ENCODE results near the gene HSPA13.
A peak's percentile ranks its signal among the peaks of the same experiment; 100 is the strongest.
"Not testable (repeated sequence)": the region's sequence is repeated elsewhere in the genome, so short reads cannot be mapped to it uniquely, and the experiment has no call there.

HSPA13 gene

GRCh38 chr21:14382835-14383595 lies at the start of gene HSPA13:
HSPA13 (minus strand) TSS chr21:14383146; CDS start chr21:14383119, 27 bp downstream.
- peak; percentile 96 to 98 for DNase-seq (ENCODE audit: low read depth in 2 of 2)

GRCh38 chr21:14418920-14419319 lies 36.0 kb upstream of the HSPA13 start:
- DNase-seq (ENCODE audit: low read depth in 2 of 2), result no peak

- DNase-seq (ENCODE audit: low read depth in 2 of 2), result no peak
Observed at GRCh38 chr21:14414932-14415508, 32.1 kb upstream of the HSPA13 start.

GRCh38 chr21:14405962-14406361 lies 23.0 kb upstream of the HSPA13 start:
- no peak for DNase-seq (ENCODE audit: low read depth in 2 of 2)

GRCh38 chr21:14405225-14405624 lies 22.3 kb upstream of the HSPA13 start:
- DNase-seq (ENCODE audit: low read depth in 2 of 2), result no peak

- no peak for DNase-seq (ENCODE audit: low read depth in 2 of 2)
Observed at GRCh38 chr21:14403681-14404318, 20.9 kb upstream of the HSPA13 start.

GRCh38 chr21:14401217-14401616 lies 18.3 kb upstream of the HSPA13 start:
- no peak for DNase-seq (ENCODE audit: low read depth in 2 of 2)

GRCh38 chr21:14388282-14388681 lies 5.3 kb upstream of the HSPA13 start:
- DNase-seq (ENCODE audit: low read depth in 2 of 2), result no peak

GRCh38 chr21:14384453-14384852 lies 1.5 kb upstream of the HSPA13 start:
- DNase-seq (ENCODE audit: low read depth in 2 of 2), result no peak

- DNase-seq (ENCODE audit: low read depth in 2 of 2), result peak in 1 of 2 donors; percentile 10
Observed at GRCh38 chr21:14383596-14384180, 742 bp upstream of the HSPA13 start.

- peak in 1 of 2 donors; percentile 3 for DNase-seq (ENCODE audit: low read depth in 2 of 2)
Observed at GRCh38 chr21:14382486-14382834, 486 bp downstream of the HSPA13 start.

GRCh38 chr21:14376854-14377253 lies 6.1 kb downstream of the HSPA13 start:
- no peak for DNase-seq (ENCODE audit: low read depth in 2 of 2)

- DNase-seq (ENCODE audit: low read depth in 2 of 2), result no peak
Observed at GRCh38 chr21:14366998-14367397, 15.9 kb downstream of the HSPA13 start.

- no peak for DNase-seq (ENCODE audit: low read depth in 2 of 2)
Observed at GRCh38 chr21:14361958-14362357, 21.0 kb downstream of the HSPA13 start.

GRCh38 chr21:14358775-14359174 lies 24.2 kb downstream of the HSPA13 start:
- DNase-seq (ENCODE audit: low read depth in 2 of 2), result no peak

GRCh38 chr21:14356746-14357145 lies 26.2 kb downstream of the HSPA13 start:
- DNase-seq (ENCODE audit: low read depth in 2 of 2), result no peak

- no peak for DNase-seq (ENCODE audit: low read depth in 2 of 2)
Observed at GRCh38 chr21:14354515-14354914, 28.4 kb downstream of the HSPA13 start.

- no peak for DNase-seq (ENCODE audit: low read depth in 2 of 2)
Observed at GRCh38 chr21:14353726-14354125, 29.2 kb downstream of the HSPA13 start.

GRCh38 chr21:14353231-14353630 lies 29.7 kb downstream of the HSPA13 start:
- DNase-seq (ENCODE audit: low read depth in 2 of 2), result no peak

- not testable (repeated sequence) for DNase-seq (ENCODE audit: low read depth in 2 of 2)
Observed at GRCh38 chr21:14327346-14327745, 55.6 kb downstream of the HSPA13 start.

GRCh38 chr21:14325595-14325994 lies 57.4 kb downstream of the HSPA13 start:
- no peak for DNase-seq (ENCODE audit: low read depth in 2 of 2)
